Psoas muscle (tissue), 8 donors: ENCODE data around the gene ADISSP. TPM values are rescaled to one million over a fixed set of nuclear protein-coding genes. Genes with fewer than 3 reads are reported as not detected.

Experiments used
- ATAC-seq, 4 donors: fragments of 200-7000 bp; cut with Tn5 transposase; one replicate each; pipeline ENCODE4 v1.9.1; 2020; ENCODE audit warnings: moderate library complexity in 3 of 4, mild to moderate bottlenecking in 2 of 4
- DNase-seq, 2 donors: peaks; one replicate each; pipeline ENCODE4 v3.0.0-alpha.2; 2020
- H3K27ac ChIP-seq: fragments of 200-600 bp; one replicate; pipeline ENCODE4 v1.8.0; 2022
- H3K27me3 ChIP-seq, 3 donors: fragments of 200-600 bp in 1 of 3; one replicate each; pipeline versions ENCODE4 v1.6.1 to v1.8.0; 2013 to 2022; ENCODE audit warnings: low read length in 2 of 3, mild to moderate bottlenecking in 2 of 3, moderate library complexity in 1 of 3; ENCODE audit not compliant: insufficient read depth in 3 of 3
- H3K36me3 ChIP-seq, 2 donors: fragments of 200-600 bp in 1 of 2; one replicate each; pipeline versions ENCODE4 v1.6.1 to v1.8.0; 2013 to 2022; ENCODE audit warnings: low read depth in 1 of 2, mild to moderate bottlenecking in 1 of 2, moderate library complexity in 1 of 2; ENCODE audit not compliant: insufficient read depth in 1 of 2
- H3K4me1 ChIP-seq: fragments of 200-600 bp; one replicate; pipeline ENCODE4 v1.8.0; 2022
- H3K4me3 ChIP-seq: fragments of 200-600 bp; one replicate; pipeline ENCODE4 v1.8.0; 2022; ENCODE audit warnings: mild to moderate bottlenecking
- H3K9me3 ChIP-seq: fragments of 200-600 bp; one replicate; pipeline ENCODE4 v1.8.0; 2022
- WGBS, 3 donors: extraction: QIAGEN DNeasy Blood & Tissue Kit; methylation state at CpG; one replicate each; pipeline versions ENCODE4 v1.1.6 to v1.1.7; 2013; 5-methylcytosine and 5-hydroxymethylcytosine counted together
- intact Hi-C, 2 donors: fragments of 100-400 bp; cut with DNase I; formaldehyde crosslinking; loops; one replicate each; pipeline versions ENCODE4 v1.11.0 to v1.14.2; 2022
- polyA plus RNA-seq, 3 donors: library from polyadenylated mRNA; stranded (reverse); fragments of 200-250 nt; gene quantifications; one replicate each; pipeline ENCODE4 v1.2.3, GENCODE V29; 2013
- total RNA-seq, 4 donors: library from RNA; stranded (reverse); fragmentation: NEBNext Ultra II Directional in 2 of 4; extraction: Animal tissue kit (Norgen Biotek cat#: 25700) in 2 of 4; gene quantifications; one replicate each; pipeline versions ENCODE4 v1.2.1 to v1.2.4, GENCODE V29; 2021 to 2023
- TF ChIP-seq, protein P1 (sequence below): fragments of 200-600 bp; IDR thresholded peaks from one replicate; pipeline ENCODE4 v1.8.0; 2022; ENCODE audit warnings: antibody characterized with exemption
- donor health status: healthy with polysubstance abuse.
- donor health status: DM: no; HTN: no; CAD: no; lungs with moderate emphysema.
- donor health status: Bipolar disorder and iron deficiency.
- donor health status: healthy.
- donor health status: DM: yes; HTN: yes; CAD: no.
- donor health status: DM: no; HTN: no; CAD: no.
- donor health status: DM: no; HTN: no; CAD: no.
- donor health status: DM: yes; HTN: yes; CAD: no.

The ADISSP gene
- total and polyA plus RNA-seq, 7 donors = 10.7 to 24.7 (median 14.4) TPM

DNA sequence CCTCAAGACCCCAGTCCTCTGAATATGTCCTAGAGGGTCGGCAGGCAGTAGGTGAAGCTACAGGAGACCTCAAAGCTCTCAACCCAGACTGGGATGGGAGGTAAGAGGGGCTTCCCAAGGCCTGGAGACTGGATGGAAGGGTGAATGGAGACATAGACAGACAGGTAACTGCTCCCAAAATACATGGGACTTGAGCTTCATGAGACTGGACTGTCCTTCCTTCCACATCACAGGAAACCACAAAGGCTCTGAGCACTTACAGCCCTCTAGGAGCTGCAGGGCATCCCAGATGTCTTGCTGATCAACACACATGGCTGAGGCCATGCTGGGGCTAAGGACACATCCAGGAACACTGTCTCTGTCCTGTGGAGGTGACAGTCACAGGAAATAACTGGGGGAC is 23.5 kb downstream of the ADISSP start:
- Histone ChIP-seq H3K27me3 (peaks cover 0 to 26% (median 3%) of the 10 kb centered on the region in 3 donors), H3K4me1 (no peaks in the 10 kb centered on the region), H3K4me3 (no peak overlapping the region), H3K9me3 (no peaks in the 10 kb centered on the region), H3K36me3 (no peaks in the 10 kb centered on the region), H3K27ac (no peak overlapping the region)
- no peak for DNase-seq
- ATAC-seq = no peak
- TF ChIP-seq, protein P1, sequence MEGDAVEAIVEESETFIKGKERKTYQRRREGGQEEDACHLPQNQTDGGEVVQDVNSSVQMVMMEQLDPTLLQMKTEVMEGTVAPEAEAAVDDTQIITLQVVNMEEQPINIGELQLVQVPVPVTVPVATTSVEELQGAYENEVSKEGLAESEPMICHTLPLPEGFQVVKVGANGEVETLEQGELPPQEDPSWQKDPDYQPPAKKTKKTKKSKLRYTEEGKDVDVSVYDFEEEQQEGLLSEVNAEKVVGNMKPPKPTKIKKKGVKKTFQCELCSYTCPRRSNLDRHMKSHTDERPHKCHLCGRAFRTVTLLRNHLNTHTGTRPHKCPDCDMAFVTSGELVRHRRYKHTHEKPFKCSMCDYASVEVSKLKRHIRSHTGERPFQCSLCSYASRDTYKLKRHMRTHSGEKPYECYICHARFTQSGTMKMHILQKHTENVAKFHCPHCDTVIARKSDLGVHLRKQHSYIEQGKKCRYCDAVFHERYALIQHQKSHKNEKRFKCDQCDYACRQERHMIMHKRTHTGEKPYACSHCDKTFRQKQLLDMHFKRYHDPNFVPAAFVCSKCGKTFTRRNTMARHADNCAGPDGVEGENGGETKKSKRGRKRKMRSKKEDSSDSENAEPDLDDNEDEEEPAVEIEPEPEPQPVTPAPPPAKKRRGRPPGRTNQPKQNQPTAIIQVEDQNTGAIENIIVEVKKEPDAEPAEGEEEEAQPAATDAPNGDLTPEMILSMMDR = no peak
- intact Hi-C loops = no loop called here
- 79 to 83% (median 83%) methylated on average over 1 of the region's 1 CpG for WGBS, 3 donors

DNA sequence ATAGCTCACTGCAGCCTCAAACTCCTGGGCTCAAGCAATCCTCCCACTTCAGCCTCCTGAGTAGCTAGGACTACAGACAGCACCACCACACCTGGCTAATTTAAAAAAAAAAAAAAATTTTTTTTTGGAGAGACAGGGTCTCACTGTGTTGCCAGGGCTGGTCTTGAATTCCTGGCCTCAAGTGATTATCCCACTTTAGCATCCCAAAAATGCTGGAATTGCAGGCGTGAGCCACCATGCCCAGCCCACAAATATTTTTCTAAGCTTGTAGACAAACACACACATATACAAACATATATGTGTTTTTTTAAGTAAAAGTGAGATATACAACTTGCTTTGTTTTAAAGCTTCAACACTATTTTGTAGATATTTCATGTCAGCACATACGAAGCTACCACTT is 24.3 kb downstream of the ADISSP start:
- WGBS, 3 donors = 72 to 91% (median 75%) methylated on average over 2 of the region's 2 CpGs
- H3K9me3 ChIP-seq = no peaks in the 10 kb centered on the region
- TF ChIP-seq, protein P1 = no peak
- intact Hi-C loops = no loop called here
- no peak overlapping the region for H3K27ac ChIP-seq
- no peaks in the 10 kb centered on the region for H3K36me3 ChIP-seq
- no peak for DNase-seq
- peaks cover 0 to 19% (median 3%) of the 10 kb centered on the region in 3 donors for H3K27me3 ChIP-seq
- H3K4me3 ChIP-seq = no peak overlapping the region
- no peak for ATAC-seq
- no peaks in the 10 kb centered on the region for H3K4me1 ChIP-seq

GRCh38 chr20:3741836-3742458 is 25.6 kb downstream of the ADISSP start:
- H3K4me1 ChIP-seq = no peaks in the 10 kb centered on the region
- DNase-seq (no peak), ATAC-seq (no peak)
- no peaks in the 10 kb centered on the region for H3K9me3 ChIP-seq
- no peak overlapping the region for H3K4me3 ChIP-seq
- H3K36me3 ChIP-seq = no peaks in the 10 kb centered on the region
- no peak overlapping the region for H3K27ac ChIP-seq
- intact Hi-C loops = no loop called here
- WGBS, 3 donors = 73 to 78% (median 74%) methylated on average over 7 of the region's 7 CpGs
- H3K27me3 ChIP-seq = peaks cover 0 to 16% (median 0%) of the 10 kb centered on the region in 3 donors
- TF ChIP-seq, protein P1 = no peak

DNA sequence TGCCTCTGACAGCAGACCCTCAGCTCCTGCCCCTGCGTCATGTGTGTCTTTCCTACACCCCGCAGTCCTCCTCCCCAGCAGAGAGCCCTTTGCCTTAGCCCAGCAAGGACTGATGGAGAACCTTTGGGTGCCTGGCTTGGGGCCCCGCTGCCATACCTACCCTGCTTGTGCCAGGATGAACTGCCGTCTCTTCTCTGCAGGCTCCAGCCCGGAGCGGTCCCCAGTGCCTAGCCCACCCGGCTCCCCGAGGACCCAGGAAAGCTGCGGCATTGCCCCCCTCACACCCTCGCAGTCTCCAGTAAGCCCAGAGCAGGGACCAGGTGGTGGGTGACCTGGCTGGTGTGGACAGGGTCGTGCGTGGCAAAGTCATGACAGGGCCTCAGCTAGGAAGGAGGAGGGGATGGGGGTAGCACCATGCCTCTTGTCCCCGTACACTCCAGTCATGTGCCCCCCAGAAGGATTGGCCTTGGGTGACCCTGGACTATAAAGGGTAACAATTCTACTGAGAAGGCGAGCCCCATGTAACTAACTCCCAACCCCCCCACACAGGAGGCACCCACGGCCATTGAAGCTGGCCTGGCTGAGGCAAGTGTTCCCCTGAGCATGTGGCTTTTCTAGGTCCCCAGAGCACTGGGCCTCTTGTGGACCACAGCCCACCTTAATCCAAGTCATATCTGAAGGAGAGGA is 26.8 kb downstream of the ADISSP start:
- 89 to 92% (median 91%) methylated on average over 15 of the region's 15 CpGs for WGBS, 3 donors
- no peaks in the 10 kb centered on the region for H3K36me3 ChIP-seq
- TF ChIP-seq, protein P1 = no peak
- intact Hi-C loops = no loop called here
- no peaks in the 10 kb centered on the region for H3K9me3 ChIP-seq
- peaks cover 0 to 13% (median 0%) of the 10 kb centered on the region in 3 donors for H3K27me3 ChIP-seq
- H3K27ac ChIP-seq = no peak overlapping the region
- H3K4me3 ChIP-seq = no peak overlapping the region
- no peaks in the 10 kb centered on the region for H3K4me1 ChIP-seq
- DNase-seq (no peak), ATAC-seq (no peak)
